ENCODE data around the gene FOXO3. TPM values are rescaled to one million over a fixed set of nuclear protein-coding genes. Genes with fewer than 3 reads are reported as not detected.

The FOXO3 gene
- total and polyA plus RNA-seq, 2 of the 13 experiments (the other 11 are each of a cell fraction or from before 2014, with no cell fraction given): 16.0 to 22.5 TPM

- ATAC-seq: no peak
- in situ Hi-C loops (cut with HindIII; ENCODE audit: extremely low pct_ligation_motif_present, low pct_unique_long_range_greater_than_20kb): no loop called here
- ChIA-PET CTCF (ENCODE audit: low intra/inter-chr PET ratio, low total read pairs) (no interaction called here), POLR2A (no interaction called here)
- Histone ChIP-seq H4K20me1 (ENCODE audit: insufficient read depth, low read length) (no peaks in the 10 kb centered on the region), H3K79me2 (ENCODE audit: insufficient read depth, low read length) (no peaks in the 10 kb centered on the region), H3K4me3 (replicated peaks in 1 of 3; ENCODE audit: insufficient read depth in 1 of 3, low read depth in 2 of 3, low read length in 3 of 3) (no peak overlapping the region), H3K9ac (ENCODE audit: insufficient read depth, low read depth, low read length) (no peak overlapping the region), H3K36me3 (replicated peaks in 1 of 2; ENCODE audit: control insufficient read depth in 1 of 2, insufficient read depth in 2 of 2, low read length in 2 of 2) (peaks cover 2 to 15% of the 10 kb centered on the region in 2 experiments; a peak in 3 of 5 replicates), H3K9me3 (ENCODE audit: low read length) (no peaks in the 10 kb centered on the region), H3K4me1 (ENCODE audit: insufficient read depth, low read length) (no peaks in the 10 kb centered on the region), H3K27me3 (ENCODE audit: control insufficient read depth in 1 of 2, insufficient read depth in 2 of 2, low read length in 2 of 2) (no peaks in the 10 kb centered on the region), H3K27ac (ENCODE audit: extremely low read length, insufficient read depth, low read length) (no peak overlapping the region), H3K4me2 (ENCODE audit: low read depth, low read length) (no peak overlapping the region), H2AFZ (ENCODE audit: low read length) (no peak overlapping the region)
- FAIRE-seq: no peak
- no peak for TF ChIP-seq SMARCE1 (IDR thresholded peaks at IDR 0.05; ENCODE audit: borderline replicate concordance)
- no peak for TF ChIP-seq ZNF44 (CRISPR knock-in tag; IDR thresholded peaks at IDR 0.05)
- TF ChIP-seq RBM22 (optimal IDR thresholded peaks at IDR 0.05; ENCODE audit: low read length): peak; percentile 44
- intact Hi-C loops (cut with micrococcal nuclease; ENCODE audit: unreplicated experiment): no loop called here
- 100% methylated on average over 1 of the region's 1 CpG for WGBS (ENCODE audit: low lambda C conversion rate)
- BruUV-seq (replicated peaks): no TSS peak
- DNase-seq (ENCODE audit: low spot score): no peak
Observed at GRCh38 chr6:108687921-108688320, 127.2 kb downstream of the FOXO3 start.

- H3K27ac ChIP-seq (ENCODE audit: extremely low read length, insufficient read depth, low read length): no peak overlapping the region
- ChIA-PET POLR2A (no interaction called here), CTCF (ENCODE audit: low intra/inter-chr PET ratio, low total read pairs) (no interaction called here)
- H3K9ac ChIP-seq (ENCODE audit: insufficient read depth, low read depth, low read length): no peak overlapping the region
- H3K4me2 ChIP-seq (ENCODE audit: low read depth, low read length): no peak overlapping the region
- no peak overlapping the region for H3K4me3 ChIP-seq (replicated peaks in 1 of 3; ENCODE audit: insufficient read depth in 1 of 3, low read depth in 2 of 3, low read length in 3 of 3)
- no peaks in the 10 kb centered on the region for H3K27me3 ChIP-seq (ENCODE audit: control insufficient read depth in 1 of 2, insufficient read depth in 2 of 2, low read length in 2 of 2)
- no peaks in the 10 kb centered on the region for H4K20me1 ChIP-seq (ENCODE audit: insufficient read depth, low read length)
- no peaks in the 10 kb centered on the region for H3K9me3 ChIP-seq (ENCODE audit: low read length)
- FAIRE-seq (no peak), ATAC-seq (no peak), DNase-seq (ENCODE audit: low spot score) (no peak)
- intact Hi-C loops (cut with micrococcal nuclease; ENCODE audit: unreplicated experiment): no loop called here
- WGBS (ENCODE audit: low lambda C conversion rate): 90% methylated on average over 11 of the region's 15 CpGs
- H3K36me3 ChIP-seq (replicated peaks in 1 of 2; ENCODE audit: control insufficient read depth in 1 of 2, insufficient read depth in 2 of 2, low read length in 2 of 2): peaks cover 2 to 15% of the 10 kb centered on the region in 2 experiments; a peak in 3 of 5 replicates
- no TSS peak for BruUV-seq (replicated peaks)
- in situ Hi-C loops (cut with HindIII; ENCODE audit: extremely low pct_ligation_motif_present, low pct_unique_long_range_greater_than_20kb): no loop called here
- H3K79me2 ChIP-seq (ENCODE audit: insufficient read depth, low read length): no peaks in the 10 kb centered on the region
- H3K4me1 ChIP-seq (ENCODE audit: insufficient read depth, low read length): no peaks in the 10 kb centered on the region
- no peak overlapping the region for H2AFZ ChIP-seq (ENCODE audit: low read length)
- TF ChIP-seq HNRNPL (IDR thresholded peaks at IDR 0.05; ENCODE audit: low read depth, low read length): 0 out of 2 replicates have a peak, but pooled peaks have one; percentile 59
- no peak for TF ChIP-seq ZNF136 (CRISPR knock-in tag; IDR thresholded peaks at IDR 0.05; ENCODE audit: low read depth)
- no peak for TF ChIP-seq NFE2L2 (IDR thresholded peaks at IDR 0.05; ENCODE audit: low read length)
- TF ChIP-seq AGO2 (optimal IDR thresholded peaks at IDR 0.05; ENCODE audit: low read depth, low read length): peak; percentile 72
- TF ChIP-seq MXI1 (IDR thresholded peaks at IDR 0.05; ENCODE audit: borderline replicate concordance, low read depth, low read length): no peak
- TF ChIP-seq TBX3 (IDR thresholded peaks at IDR 0.05; ENCODE audit: borderline replicate concordance): no peak
- peak; percentile 63 for TF ChIP-seq RBM22 (optimal IDR thresholded peaks at IDR 0.05; ENCODE audit: low read length)
- peak; percentile 34; the same call in 1 of the 2 replicates for TF ChIP-seq CEBPB (IDR thresholded peaks at IDR 0.05; ENCODE audit: borderline replicate concordance, low read depth, low read length)
- TF ChIP-seq ZNF709 (CRISPR knock-in tag; IDR thresholded peaks at IDR 0.05): no peak
- TF ChIP-seq MLX (CRISPR knock-in tag; IDR thresholded peaks at IDR 0.05): no peak
- no peak for TF ChIP-seq HNF1A (IDR thresholded peaks at IDR 0.05; ENCODE audit: low read depth)
- no peak for TF ChIP-seq HNF1A (CRISPR knock-in tag; IDR thresholded peaks at IDR 0.05; ENCODE audit: borderline replicate concordance)
Observed at GRCh38 chr6:108689272-108690161, 128.8 kb downstream of the FOXO3 start.
